GM19452 (cell line): ENCODE measurements around the gene AMBRA1.
"Not testable (repeated sequence)": the region's sequence is repeated elsewhere in the genome, so short reads cannot be mapped to it uniquely, and the experiment has no call there.

Experiments used
- ATAC-seq: cut with Tn5 transposase; IDR thresholded peaks from one replicate; pipeline ENCODE4 v1.9.1; 2021; ENCODE audit not compliant: unreplicated experiment

Gene AMBRA1

GRCh38 chr11:46588131-46588530, 5.7 kb downstream of the AMBRA1 start:
- no peak for ATAC-seq

GRCh38 chr11:46583513-46583912, 10.3 kb downstream of the AMBRA1 start:
- not testable (repeated sequence) for ATAC-seq

- no peak for ATAC-seq
These were observed 11.2 kb downstream of the AMBRA1 start for GRCh38 chr11:46582588-46582987.

GRCh38 chr11:46577058-46577457, 16.8 kb downstream of the AMBRA1 start:
- no peak for ATAC-seq

GRCh38 chr11:46574656-46575055, 19.2 kb downstream of the AMBRA1 start:
- no peak for ATAC-seq

GRCh38 chr11:46570790-46571398, 22.9 kb downstream of the AMBRA1 start:
- no peak for ATAC-seq

- no peak for ATAC-seq
These were observed 28.5 kb downstream of the AMBRA1 start for GRCh38 chr11:46565232-46565840.

- no peak for ATAC-seq
These were observed 29.4 kb downstream of the AMBRA1 start for GRCh38 chr11:46564459-46564858.

- no peak for ATAC-seq
These were observed 31.3 kb downstream of the AMBRA1 start for GRCh38 chr11:46562527-46562926.

- ATAC-seq, result no peak
These were observed 33.4 kb downstream of the AMBRA1 start for GRCh38 chr11:46560300-46560991.

GRCh38 chr11:46559815-46560214, 34.0 kb downstream of the AMBRA1 start:
- ATAC-seq, result no peak

GRCh38 chr11:46557684-46558151, 36.1 kb downstream of the AMBRA1 start:
- ATAC-seq, result no peak

GRCh38 chr11:46555267-46556054, 38.4 kb downstream of the AMBRA1 start:
- peak; percentile 59 for ATAC-seq

- no peak for ATAC-seq
These were observed 39.3 kb downstream of the AMBRA1 start for GRCh38 chr11:46554213-46555147.

GRCh38 chr11:46553814-46554212, 40.0 kb downstream of the AMBRA1 start:
- ATAC-seq, result no peak

- no peak for ATAC-seq
These were observed 42.6 kb downstream of the AMBRA1 start for GRCh38 chr11:46551261-46551660.

GRCh38 chr11:46547579-46547978, 46.2 kb downstream of the AMBRA1 start:
- ATAC-seq, result no peak

GRCh38 chr11:46543564-46543963, 50.3 kb downstream of the AMBRA1 start:
- no peak for ATAC-seq

- no peak for ATAC-seq
These were observed 52.0 kb downstream of the AMBRA1 start for GRCh38 chr11:46541593-46542371.

- ATAC-seq, result no peak
These were observed 53.0 kb downstream of the AMBRA1 start for GRCh38 chr11:46540807-46541206.
